Lower leg skin (tissue), 4 donors: ENCODE measurements around the gene METRN. TPM values are rescaled to one million over a fixed set of nuclear protein-coding genes. Genes with fewer than 3 reads are reported as not detected.

ENCODE experiments used
- DNase-seq, 2 donors: peaks; one replicate each; pipeline ENCODE4 v3.0.0-alpha.2; 2019; ENCODE audit warnings: low spot score in 2 of 2
- H3K4me3 ChIP-seq: fragments of 200-600 bp; sonication (generic); 2 replicates; pipeline ENCODE4 v1.5.1; 2017; ENCODE audit warnings: mild to moderate bottlenecking, low read depth; ENCODE audit not compliant: poor library complexity, severe bottlenecking
- CTCF ChIP-seq, 3 donors: fragments of 450-650 bp; IDR thresholded peaks; one replicate each; pipeline ENCODE4 v1.5.1; 2016; ENCODE audit warnings: antibody characterized with exemption in 3 of 3, mild to moderate bottlenecking in 3 of 3, moderate library complexity in 2 of 3
- POLR2A ChIP-seq, 2 donors: fragments of 450-650 bp; IDR thresholded peaks; one replicate each; pipeline ENCODE4 v1.6.1; 2016 to 2017; ENCODE audit warnings: antibody characterized with exemption in 2 of 2, mild to moderate bottlenecking in 1 of 2, moderate library complexity in 1 of 2
- WGBS, 2 donors: methylation state at CpG; one replicate each; pipeline ENCODE4 v1.1.5; 2018; 5-methylcytosine and 5-hydroxymethylcytosine counted together
- intact Hi-C: fragments of 100-400 bp; cut with DNase I; formaldehyde crosslinking; loops from one replicate; pipeline ENCODE4 v1.15.0; 2023; ENCODE audit warnings: low total_unique reads
- total RNA-seq, 4 donors: library from RNA; depleted of rRNA; stranded (reverse); fragments of >200 nt; gene quantifications; one replicate each; pipeline ENCODE4 v1.1.0, GENCODE V29; 2016

METRN gene
- total RNA-seq, 4 donors from 2014 or later = 24.2 to 48.4 (median 36.0) TPM

GRCh38 chr16:743794-744500, 29.0 kb downstream of the METRN start:
- no peak for TF ChIP-seq POLR2A (IDR thresholded peaks at IDR 0.05)
- TF ChIP-seq CTCF (IDR thresholded peaks at IDR 0.05) = no peak
- H3K4me3 ChIP-seq = no peak overlapping the region
- intact Hi-C loops = no loop called here
- 83 to 86% methylated on average over 19 to 21 of the region's 21 CpGs for WGBS, 2 donors
- no peak for DNase-seq

- TF ChIP-seq CTCF (IDR thresholded peaks at IDR 0.05) = no peak
- no peak for TF ChIP-seq POLR2A (IDR thresholded peaks at IDR 0.05)
- H3K4me3 ChIP-seq = no peak overlapping the region
- intact Hi-C loops = no loop called here
- no peak for DNase-seq
- WGBS, 2 donors = 8 to 10% methylated on average over 12 to 14 of the region's 14 CpGs
These were observed 30.8 kb downstream of the METRN start for GRCh38 chr16:745739-746138.

GRCh38 chr16:746637-747036, 31.7 kb downstream of the METRN start:
- WGBS, 2 donors = 78 to 85% methylated on average over 9 to 13 of the region's 13 CpGs
- DNase-seq = no peak
- intact Hi-C loops = no loop called here
- TF ChIP-seq CTCF (IDR thresholded peaks at IDR 0.05) (no peak), POLR2A (IDR thresholded peaks at IDR 0.05) (no peak)
- H3K4me3 ChIP-seq = no peak overlapping the region

GRCh38 chr16:747978-748746, 33.2 kb downstream of the METRN start:
- no peak overlapping the region for H3K4me3 ChIP-seq
- intact Hi-C loops = no loop called here
- no peak for TF ChIP-seq POLR2A (IDR thresholded peaks at IDR 0.05)
- TF ChIP-seq CTCF (IDR thresholded peaks at IDR 0.05) = no peak
- no peak for DNase-seq
- WGBS, 2 donors = 67 to 69% methylated on average over 36 to 39 of the region's 39 CpGs

GRCh38 chr16:749010-749409, 34.1 kb downstream of the METRN start:
- no peak for TF ChIP-seq POLR2A (IDR thresholded peaks at IDR 0.05)
- no peak for TF ChIP-seq CTCF (IDR thresholded peaks at IDR 0.05)
- no peak overlapping the region for H3K4me3 ChIP-seq
- WGBS, 2 donors = 71 to 88% methylated on average over 6 of the region's 6 CpGs
- DNase-seq = no peak
- intact Hi-C loops = no loop called here
